GM19099 (cell line): ENCODE measurements around the gene CNTNAP3B.
"Not testable (repeated sequence)": the region's sequence is repeated elsewhere in the genome, so short reads cannot be mapped to it uniquely, and the experiment has no call there.

Experiments used
- POLR2A ChIP-seq: IDR thresholded peaks from 3 replicates; pipeline ENCODE4 v1.6.1; 2011; ENCODE audit warnings: low read depth; ENCODE audit not compliant: insufficient read length; ENCODE audit errors: extremely low read depth

CNTNAP3B gene

DNA sequence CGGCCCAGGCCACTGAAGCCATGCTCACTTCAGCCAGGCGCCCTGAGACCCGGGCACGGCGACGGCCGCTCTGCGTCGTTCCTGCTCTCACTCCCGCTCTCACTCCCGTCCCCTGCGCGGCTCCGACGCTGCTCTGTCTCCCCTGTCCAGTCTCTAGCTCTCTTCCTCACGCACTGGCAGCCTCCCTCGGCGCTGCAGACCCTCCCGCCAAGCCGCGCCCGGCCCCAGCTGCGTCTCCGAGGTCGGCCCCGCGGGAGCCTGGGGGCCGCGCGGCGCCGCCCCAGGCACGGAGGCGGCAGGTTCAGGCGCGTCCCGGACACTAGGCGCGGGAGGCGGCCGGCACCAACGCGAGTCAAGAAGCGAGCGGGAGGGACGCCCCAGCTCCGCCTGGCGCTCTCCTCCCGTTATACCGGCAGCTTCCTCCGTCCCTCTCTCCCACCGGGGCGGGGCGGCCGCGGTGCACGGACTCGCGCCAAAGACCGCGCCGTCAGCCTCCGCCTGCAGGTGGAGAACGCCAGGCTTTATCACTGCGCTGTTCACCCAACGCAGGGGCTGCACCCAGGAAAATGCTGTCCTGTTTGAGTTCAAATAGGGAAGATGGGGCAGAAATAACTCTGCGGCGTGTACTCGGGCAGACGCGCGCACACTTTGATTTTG lies at the start of gene CNTNAP3B:
TSS of gene CNTNAP3B (minus strand) at position 354 of the 657 bp plus-strand sequence. CDS start at position 22, 332 bp downstream.
- not testable (repeated sequence) for TF ChIP-seq POLR2A
